IMR-90 (cell line): Measurements from ENCODE around the gene PRPS1. TPM values are rescaled to one million over a fixed set of nuclear protein-coding genes. Genes with fewer than 3 reads are reported as not detected.

Experiments
- CHD1 ChIP-seq: IDR thresholded peaks from 2 replicates; pipeline ENCODE4 v1.6.1; 2012; ENCODE audit warnings: low read depth, low read length, improper control_type of control experiment
- polyA plus RNA-seq, 3 experiments: library from polyadenylated mRNA; depleted of rRNA; stranded (reverse); fragments of >200 nt; gene quantifications; 2 replicates each; pipeline ENCODE4 v1.2.3, GENCODE V29; 2012; ENCODE audit warnings: low replicate concordance in 1 of 3
- total RNA-seq: library from RNA; depleted of rRNA; stranded (reverse); fragments of >200 nt; gene quantifications from 2 replicates; pipeline ENCODE4 v1.2.3, GENCODE V29; 2012
- TF ChIP-seq, protein P1 (sequence below): conservative IDR thresholded peaks from 2 replicates; pipeline ENCODE4 v1.5.1; 2012; ENCODE audit warnings: mild to moderate bottlenecking, low read depth, low read length, improper control_type of control experiment

Gene PRPS1
- total and polyA plus RNA-seq, 2 of the 4 experiments (the other 2 are of a cell fraction): 118 to 137 TPM

DNA sequence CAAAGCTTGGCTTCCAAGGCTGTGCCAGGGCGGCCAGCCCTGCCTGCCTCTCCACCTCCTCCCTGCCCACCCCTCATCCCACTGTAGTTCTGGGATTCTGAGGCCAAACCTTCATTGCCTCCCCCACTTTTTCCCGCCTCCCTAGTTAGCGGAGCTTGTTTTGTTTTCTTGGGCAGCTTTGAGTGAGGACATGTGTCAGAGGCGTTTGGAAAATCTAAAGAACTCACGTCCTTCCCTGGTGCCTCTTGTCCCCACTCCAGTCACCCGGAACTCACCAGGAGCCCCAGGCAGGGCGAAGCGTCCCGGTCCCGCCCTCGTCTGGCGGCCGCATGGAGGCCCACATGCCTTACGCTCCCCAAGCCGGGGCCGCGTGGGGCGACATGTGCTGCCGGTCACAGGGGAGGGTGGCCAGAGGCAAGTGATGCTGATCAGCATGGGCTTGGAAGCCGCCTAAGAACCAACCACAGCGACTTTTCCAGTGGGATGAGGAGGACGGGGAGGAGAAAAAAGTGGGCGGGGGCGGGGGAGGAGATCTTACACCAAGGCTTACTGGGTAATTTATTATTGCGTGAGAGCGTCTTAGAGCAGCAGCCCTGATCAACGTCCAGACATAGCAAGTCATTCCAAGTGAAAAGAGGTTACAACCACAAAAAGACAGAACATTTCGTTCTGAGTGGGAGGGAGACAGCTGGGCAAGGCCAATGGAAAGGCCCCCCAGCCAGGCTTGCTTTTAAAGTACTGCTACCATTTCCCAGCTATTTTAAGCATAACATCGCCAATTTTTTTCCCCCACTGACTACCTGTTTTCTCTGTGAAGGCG is 48.5 kb downstream of the PRPS1 start (continued):
- TF ChIP-seq, protein P1, sequence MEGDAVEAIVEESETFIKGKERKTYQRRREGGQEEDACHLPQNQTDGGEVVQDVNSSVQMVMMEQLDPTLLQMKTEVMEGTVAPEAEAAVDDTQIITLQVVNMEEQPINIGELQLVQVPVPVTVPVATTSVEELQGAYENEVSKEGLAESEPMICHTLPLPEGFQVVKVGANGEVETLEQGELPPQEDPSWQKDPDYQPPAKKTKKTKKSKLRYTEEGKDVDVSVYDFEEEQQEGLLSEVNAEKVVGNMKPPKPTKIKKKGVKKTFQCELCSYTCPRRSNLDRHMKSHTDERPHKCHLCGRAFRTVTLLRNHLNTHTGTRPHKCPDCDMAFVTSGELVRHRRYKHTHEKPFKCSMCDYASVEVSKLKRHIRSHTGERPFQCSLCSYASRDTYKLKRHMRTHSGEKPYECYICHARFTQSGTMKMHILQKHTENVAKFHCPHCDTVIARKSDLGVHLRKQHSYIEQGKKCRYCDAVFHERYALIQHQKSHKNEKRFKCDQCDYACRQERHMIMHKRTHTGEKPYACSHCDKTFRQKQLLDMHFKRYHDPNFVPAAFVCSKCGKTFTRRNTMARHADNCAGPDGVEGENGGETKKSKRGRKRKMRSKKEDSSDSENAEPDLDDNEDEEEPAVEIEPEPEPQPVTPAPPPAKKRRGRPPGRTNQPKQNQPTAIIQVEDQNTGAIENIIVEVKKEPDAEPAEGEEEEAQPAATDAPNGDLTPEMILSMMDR: no peak
- TF ChIP-seq CHD1: no peak
